HCT116 (cell line): ENCODE results near the gene LZIC. TPM values are rescaled to one million over a fixed set of nuclear protein-coding genes. Genes with fewer than 3 reads are reported as not detected.

Source experiments
- ATAC-seq: fragments of 200-7000 bp; cut with Tn5 transposase; 2 replicates; pipeline ENCODE4 v1.9.1; 2020; ENCODE audit warnings: mild to moderate bottlenecking, moderate library complexity
- BruUV-seq: library from RNA; stranded (reverse); fragments of 400-500 nt; replicated peaks from 2 replicates; lab custom pipeline; 2021; lab: Mats Ljungman, UMichigan
- CTCF ChIA-PET: fragments of 300-600 bp; sonication (Branson Sonifier 250); formaldehyde crosslinking; loops from one replicate; lab custom pipeline; 2021; ENCODE audit warnings: antibody characterized with exemption; lab: Charles Lee
- POLR2A ChIA-PET: fragments of 300-600, 350-600 bp; sonication (Branson Sonifier 250); formaldehyde crosslinking; loops from one replicate; lab custom pipeline; 2021; ENCODE audit warnings: antibody characterized with exemption; lab: Charles Lee
- RAD21 ChIA-PET, 2 experiments: fragments of 300-600 bp; sonication (Branson Sonifier 250); formaldehyde crosslinking; loops; one replicate each; lab custom pipeline; 2023; ENCODE audit warnings: low total read pairs in 2 of 2; ENCODE audit not compliant: uncharacterized antibody in 2 of 2, unreplicated experiment in 2 of 2, low non-redundant PET in 1 of 2; lab: Charles Lee
- DNase-seq: peaks from one replicate; pipeline ENCODE4 v3.0.0-alpha.2; 2010; ENCODE audit warnings: low read depth, low spot score
- H2AFZ ChIP-seq: fragments of 200-600 bp; shearing (Covaris generic), sonication (generic); 2 replicates; pipeline ENCODE4 v1.6.1; 2017; ENCODE audit warnings: low read depth, mixed run types, mixed read lengths, antibody characterized with exemption, low read length; ENCODE audit not compliant: poor library complexity, severe bottlenecking
- H3K27ac ChIP-seq: 2 replicates; pipeline ENCODE4 v1.5.1; 2012; ENCODE audit warnings: low read depth, low read length
- H3K27me3 ChIP-seq: fragments of 200-600 bp; sonication (generic); 2 replicates; pipeline ENCODE4 v1.6.1; 2016; ENCODE audit warnings: mixed run types, low read length, mixed read lengths; ENCODE audit not compliant: insufficient read depth
- H3K36me3 ChIP-seq, 2 experiments: fragments of 200-500 bp in 1 of 2; fragments of 200-600 bp in 1 of 2; sonication (Bioruptor generic) in 1 of 2; sonication (generic) in 1 of 2; 2 replicates each; pipeline versions ENCODE4 v1.5.1 to v1.6.1; 2014 to 2016; ENCODE audit warnings: low read length in 2 of 2, inconsistent platforms in 1 of 2, mixed read lengths in 1 of 2, mixed run types in 1 of 2; ENCODE audit not compliant: insufficient read depth in 2 of 2, control insufficient read depth in 1 of 2
- H3K4me1 ChIP-seq, 2 experiments: fragments of 200-600 bp in 1 of 2; sonication (generic) in 1 of 2; 2 replicates each; pipeline versions ENCODE4 v1.5.1 to v1.6.1; 2012 to 2017; ENCODE audit warnings: low read length in 2 of 2, inconsistent platforms in 1 of 2, mild to moderate bottlenecking in 1 of 2, mixed read lengths in 1 of 2, mixed run types in 1 of 2, moderate library complexity in 1 of 2; ENCODE audit not compliant: insufficient read depth in 2 of 2, control insufficient read depth in 1 of 2
- H3K4me2 ChIP-seq: fragments of 200-600 bp; sonication (generic); 2 replicates; pipeline ENCODE4 v1.6.1; 2017; ENCODE audit warnings: mixed run types, low read length, mixed read lengths
- H3K4me3 ChIP-seq, 2 experiments: fragments of 200-600 bp in 1 of 2; sonication (generic) in 1 of 2; replicated peaks in 1 of 2; 2 replicates each; pipeline ENCODE4 v1.5.1; 2011 to 2016; ENCODE audit warnings: low read length in 2 of 2, control low read depth in 1 of 2, low read depth in 1 of 2, mild to moderate bottlenecking in 1 of 2, mixed read lengths in 1 of 2, mixed run types in 1 of 2
- H3K79me2 ChIP-seq: fragments of 200-600 bp; sonication (generic); 2 replicates; pipeline ENCODE4 v1.6.1; 2017; ENCODE audit warnings: mild to moderate bottlenecking, mixed run types, low read length, moderate library complexity, mixed read lengths; ENCODE audit not compliant: insufficient read depth
- H3K9ac ChIP-seq: fragments of 200-600 bp; sonication (generic); 2 replicates; pipeline ENCODE4 v1.6.1; 2016; ENCODE audit warnings: low read length, mixed read lengths
- H3K9me2 ChIP-seq: fragments of 200-600 bp; sonication (generic), shearing (Covaris generic); 2 replicates; pipeline ENCODE4 v1.6.1; 2017; ENCODE audit warnings: mixed run types, mild to moderate bottlenecking, moderate library complexity; ENCODE audit not compliant: insufficient read depth
- H3K9me3 ChIP-seq, 2 experiments: fragments of 200-500 bp in 1 of 2; fragments of 200-600 bp in 1 of 2; sonication (Bioruptor generic) in 1 of 2; sonication (generic) in 1 of 2; 2 replicates each; pipeline ENCODE4 v1.6.1; 2014 to 2017; ENCODE audit warnings: low read length in 2 of 2, mixed read lengths in 2 of 2, inconsistent platforms in 1 of 2, low read depth in 1 of 2, mild to moderate bottlenecking in 1 of 2, mixed run types in 1 of 2, moderate library complexity in 1 of 2; ENCODE audit not compliant: control insufficient read depth in 1 of 2, insufficient read depth in 1 of 2
- H4K20me1 ChIP-seq: fragments of 200-600 bp; sonication (generic), shearing (Covaris generic); 2 replicates; pipeline ENCODE4 v1.6.1; 2017; ENCODE audit warnings: mixed run types, mild to moderate bottlenecking, moderate library complexity; ENCODE audit not compliant: insufficient read depth
- ATF3 ChIP-seq: IDR thresholded peaks from 2 replicates; pipeline ENCODE4 v1.6.1; 2012
- CBX3 ChIP-seq: IDR thresholded peaks from 2 replicates; pipeline ENCODE4 v1.6.1; 2012; ENCODE audit warnings: low read depth
- CEBPB ChIP-seq: IDR thresholded peaks from 2 replicates; pipeline ENCODE4 v1.6.1; 2012; ENCODE audit warnings: low read depth
- CTCF ChIP-seq, 3 experiments: fragments of 200-600 bp in 1 of 3; sonication (generic) in 1 of 3; IDR thresholded peaks in 2 of 3; conservative IDR thresholded peaks in 1 of 3; 2 replicates each; pipeline ENCODE4 v1.5.1; 2012 to 2017; ENCODE audit warnings: low read depth in 2 of 3, low read length in 2 of 3, antibody characterized with exemption in 1 of 3, borderline replicate concordance in 1 of 3, control low read depth in 1 of 3, mild to moderate bottlenecking in 1 of 3, mixed read lengths in 1 of 3, mixed run types in 1 of 3, moderate library complexity in 1 of 3; ENCODE audit not compliant: insufficient read depth in 1 of 3
- EGR1 ChIP-seq: IDR thresholded peaks from 2 replicates; pipeline ENCODE4 v1.6.1; 2012; ENCODE audit warnings: low read depth
- ELF1 ChIP-seq: IDR thresholded peaks from 2 replicates; pipeline ENCODE4 v1.6.1; 2012; ENCODE audit warnings: low read depth, borderline replicate concordance
- EZH2 ChIP-seq: fragments of 200-600 bp; sonication (generic); IDR thresholded peaks from 2 replicates; pipeline ENCODE4 v1.6.1; 2017; ENCODE audit warnings: antibody characterized with exemption, mixed run types
- EZH2phosphoT487 ChIP-seq: fragments of 200-600 bp; IDR thresholded peaks from 2 replicates; pipeline ENCODE4 v1.6.1; 2018; ENCODE audit warnings: antibody characterized with exemption, borderline replicate concordance
- FOSL1 ChIP-seq: IDR thresholded peaks from 2 replicates; pipeline ENCODE4 v1.6.1; 2012; ENCODE audit warnings: low read depth
- JUND ChIP-seq: IDR thresholded peaks from 2 replicates; pipeline ENCODE4 v1.6.1; 2012
- MAX ChIP-seq: IDR thresholded peaks from 2 replicates; pipeline ENCODE4 v1.6.1; 2012
- POLR2A ChIP-seq: IDR thresholded peaks from 2 replicates; pipeline ENCODE4 v1.7.0; 2011; ENCODE audit warnings: borderline replicate concordance; ENCODE audit not compliant: insufficient read depth, insufficient read length; ENCODE audit errors: extremely low read depth
- POLR2AphosphoS5 ChIP-seq: IDR thresholded peaks from 2 replicates; pipeline ENCODE4 v1.6.1; 2011; ENCODE audit warnings: mild to moderate bottlenecking, low read depth, low read length, moderate library complexity
- RAD21 ChIP-seq: IDR thresholded peaks from 2 replicates; pipeline ENCODE4 v1.6.1; 2012; ENCODE audit warnings: low read depth, mild to moderate bottlenecking
- SIN3A ChIP-seq: IDR thresholded peaks from 2 replicates; pipeline ENCODE4 v1.6.1; 2012; ENCODE audit warnings: low read depth
- SP1 ChIP-seq: IDR thresholded peaks from 2 replicates; pipeline ENCODE4 v1.6.1; 2012; ENCODE audit warnings: low read depth
- SRF ChIP-seq: IDR thresholded peaks from 2 replicates; pipeline ENCODE4 v1.6.1; 2012; ENCODE audit warnings: low read depth
- ZBTB33 ChIP-seq: IDR thresholded peaks from 2 replicates; pipeline ENCODE4 v1.6.1; 2011; ENCODE audit warnings: mild to moderate bottlenecking, low read length, moderate library complexity; ENCODE audit not compliant: insufficient replicate concordance; ENCODE audit errors: extremely low read depth
- ZFX ChIP-seq: fragments of 450-650 bp; IDR thresholded peaks from 2 replicates; pipeline ENCODE4 v1.6.1; 2017
- ZNF274 ChIP-seq: fragments of 200-500 bp; sonication (Bioruptor generic); IDR thresholded peaks from 2 replicates; pipeline ENCODE4 v1.6.1; 2014; ENCODE audit warnings: mild to moderate bottlenecking, low read depth, low read length, inconsistent platforms
- intact Hi-C: fragments of 100-400 bp; cut with micrococcal nuclease; formaldehyde crosslinking; loops from 2 replicates; pipeline ENCODE4 v1.10.0; 2022
- total RNA-seq: library from RNA; stranded (reverse); gene quantifications from one replicate; pipeline ENCODE4 v1.2.1, GENCODE V29; 2021; ENCODE audit not compliant: unreplicated experiment
- TF ChIP-seq, protein P1 (sequence below): IDR thresholded peaks from 2 replicates; pipeline ENCODE4 v1.6.1; 2012; ENCODE audit warnings: low read depth

The LZIC gene
- total RNA-seq, 1 experiment from 2014 or later: 26.6 TPM

- Histone ChIP-seq H3K9me3 (no peaks in the 10 kb centered on the region), H3K4me2 (peak overlapping the region; percentile 72), H3K4me1 (peaks cover 60 to 83% of the 10 kb centered on the region in 2 experiments), H3K27ac (peak overlapping the region; percentile 90), H3K79me2 (no peaks in the 10 kb centered on the region), H3K27me3 (no peaks in the 10 kb centered on the region), H2AFZ (no peak overlapping the region), H3K4me3 (peak overlapping the region in 1 of 2 experiments; percentile 34; a peak in 2 of 4 replicates), H3K9ac (peak overlapping the region; percentile 30), H3K9me2 (no peaks in the 10 kb centered on the region), H3K36me3 (no peaks in the 10 kb centered on the region), H4K20me1 (no peaks in the 10 kb centered on the region)
- BruUV-seq: no TSS peak
- peak; percentile 77 for ATAC-seq
- ChIA-PET POLR2A (interaction anchor here (1.0 to 1.6 kb wide), 3 partner anchors 10 to 21 kb away, joined by 3 to 4 read pairs (median 4); no protein-coding TSS in a partner anchor), RAD21 (no interaction called here), CTCF (interaction anchor here (0.7 to 0.8 kb wide), 2 partner anchors 14 to 24 kb away, joined by 3 to 4 read pairs; no protein-coding TSS in a partner anchor)
- intact Hi-C loops: no loop called here
- DNase-seq: peak; percentile 87
- TF ChIP-seq SP1 (peak; percentile 70), RAD21 (no peak; the same call in 1 of the 2 replicates), SRF (no peak), SIN3A (peak; percentile 74), MAX (peak; percentile 52; the same call in 1 of the 2 replicates), EZH2phosphoT487 (no peak), ELF1 (no peak), POLR2A (no peak), CEBPB (no peak), ATF3 (no peak), ZBTB33 (peak; percentile 45), EZH2 (no peak), JUND (peak; percentile 83), FOSL1 (peak; percentile 87), CTCF (IDR thresholded peaks at IDR 0.05 in 2 of 3, conservative IDR thresholded peaks at IDR 0.05 in 1 of 3; ENCODE audit: borderline replicate concordance in 1 of 3, insufficient read depth in 1 of 3, low read depth in 2 of 3, low read length in 2 of 3) (no peak), ZNF274 (no peak), POLR2AphosphoS5 (peak; percentile 74), EGR1 (peak; percentile 76), ZFX (no peak), CBX3 (no peak; the same call in 1 of the 2 replicates)
- TF ChIP-seq, protein P1, sequence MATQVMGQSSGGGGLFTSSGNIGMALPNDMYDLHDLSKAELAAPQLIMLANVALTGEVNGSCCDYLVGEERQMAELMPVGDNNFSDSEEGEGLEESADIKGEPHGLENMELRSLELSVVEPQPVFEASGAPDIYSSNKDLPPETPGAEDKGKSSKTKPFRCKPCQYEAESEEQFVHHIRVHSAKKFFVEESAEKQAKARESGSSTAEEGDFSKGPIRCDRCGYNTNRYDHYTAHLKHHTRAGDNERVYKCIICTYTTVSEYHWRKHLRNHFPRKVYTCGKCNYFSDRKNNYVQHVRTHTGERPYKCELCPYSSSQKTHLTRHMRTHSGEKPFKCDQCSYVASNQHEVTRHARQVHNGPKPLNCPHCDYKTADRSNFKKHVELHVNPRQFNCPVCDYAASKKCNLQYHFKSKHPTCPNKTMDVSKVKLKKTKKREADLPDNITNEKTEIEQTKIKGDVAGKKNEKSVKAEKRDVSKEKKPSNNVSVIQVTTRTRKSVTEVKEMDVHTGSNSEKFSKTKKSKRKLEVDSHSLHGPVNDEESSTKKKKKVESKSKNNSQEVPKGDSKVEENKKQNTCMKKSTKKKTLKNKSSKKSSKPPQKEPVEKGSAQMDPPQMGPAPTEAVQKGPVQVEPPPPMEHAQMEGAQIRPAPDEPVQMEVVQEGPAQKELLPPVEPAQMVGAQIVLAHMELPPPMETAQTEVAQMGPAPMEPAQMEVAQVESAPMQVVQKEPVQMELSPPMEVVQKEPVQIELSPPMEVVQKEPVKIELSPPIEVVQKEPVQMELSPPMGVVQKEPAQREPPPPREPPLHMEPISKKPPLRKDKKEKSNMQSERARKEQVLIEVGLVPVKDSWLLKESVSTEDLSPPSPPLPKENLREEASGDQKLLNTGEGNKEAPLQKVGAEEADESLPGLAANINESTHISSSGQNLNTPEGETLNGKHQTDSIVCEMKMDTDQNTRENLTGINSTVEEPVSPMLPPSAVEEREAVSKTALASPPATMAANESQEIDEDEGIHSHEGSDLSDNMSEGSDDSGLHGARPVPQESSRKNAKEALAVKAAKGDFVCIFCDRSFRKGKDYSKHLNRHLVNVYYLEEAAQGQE: no peak
Measured at GRCh38 chr1:9890224-9890731, 52.9 kb downstream of the LZIC start.
